HEK293T (cell line): ENCODE results near the gene CLECL1.

ENCODE experiments used
- BHLHE40 ChIP-seq: fragments of 450-650 bp; IDR thresholded peaks from 2 replicates; pipeline ENCODE4 v1.6.1; 2016; ENCODE audit warnings: mild to moderate bottlenecking, moderate library complexity, borderline replicate concordance
- ELF4 ChIP-seq: fragments of 450-650 bp; IDR thresholded peaks from 2 replicates; pipeline ENCODE4 v1.6.1; 2017; ENCODE audit warnings: antibody characterized with exemption
- FOXA1 ChIP-seq: fragments of 450-650 bp; IDR thresholded peaks from 2 replicates; pipeline ENCODE4 v1.6.1; 2016; ENCODE audit warnings: mild to moderate bottlenecking
- FOXK2 ChIP-seq: fragments of 450-650 bp; IDR thresholded peaks from 2 replicates; pipeline ENCODE4 v1.6.1; 2016; ENCODE audit warnings: mild to moderate bottlenecking
- FOXM1 ChIP-seq: fragments of 450-650 bp; IDR thresholded peaks from 2 replicates; pipeline ENCODE4 v1.6.1; 2017; ENCODE audit warnings: mild to moderate bottlenecking, borderline replicate concordance
- NFRKB ChIP-seq: fragments of 450-650 bp; IDR thresholded peaks from 2 replicates; pipeline ENCODE4 v1.6.1; 2016; ENCODE audit warnings: mild to moderate bottlenecking, moderate library complexity
- PKNOX1 ChIP-seq: fragments of 450-650 bp; IDR thresholded peaks from 2 replicates; pipeline ENCODE4 v1.6.1; 2016
- SP1 ChIP-seq: fragments of 450-650 bp; IDR thresholded peaks from 2 replicates; pipeline ENCODE4 v1.6.1; 2017
- SUZ12 ChIP-seq: fragments of 450-650 bp; IDR thresholded peaks from 2 replicates; pipeline ENCODE4 v1.6.1; 2016; ENCODE audit warnings: mild to moderate bottlenecking
- ZNF384 ChIP-seq: fragments of 450-650 bp; IDR thresholded peaks from 2 replicates; pipeline ENCODE4 v1.6.1; 2016

- no peak for TF ChIP-seq ZNF384
- no peak for TF ChIP-seq FOXK2
- TF ChIP-seq BHLHE40, result no peak
- TF ChIP-seq SUZ12, result no peak
- no peak for TF ChIP-seq PKNOX1
- TF ChIP-seq ELF4, result no peak
- TF ChIP-seq FOXA1, result no peak
- no peak for TF ChIP-seq NFRKB
- no peak for TF ChIP-seq SP1
- TF ChIP-seq FOXM1, result no peak
Observed at GRCh38 chr12:9755035-9755434, 22.1 kb upstream of the CLECL1 start.
